Heart right ventricle (tissue), 16 donors: ENCODE measurements around the gene SDCBP2. TPM values are rescaled to one million over a fixed set of nuclear protein-coding genes. Genes with fewer than 3 reads are reported as not detected.

Experiments
- ATAC-seq, 8 donors: fragments of 200-7000 bp; cut with Tn5 transposase; one replicate each; pipeline ENCODE4 v1.9.1; 2020; ENCODE audit warnings: mild to moderate bottlenecking in 8 of 8, moderate library complexity in 8 of 8, moderate number of reproducible peaks in 1 of 8
- DNase-seq, 2 donors: peaks; one replicate each; pipeline ENCODE4 v3.0.0-alpha.2; 2020
- H3K27ac ChIP-seq, 10 donors: fragments of 200-600 bp; sonication (generic) in 2 of 10; one replicate each; pipeline versions ENCODE4 v1.5.0 to v1.8.0; 2020 to 2022; ENCODE audit warnings: mild to moderate bottlenecking in 3 of 10
- H3K27me3 ChIP-seq, 7 donors: fragments of 200-600 bp; one replicate each; pipeline ENCODE4 v1.8.0; 2021 to 2022; ENCODE audit warnings: mild to moderate bottlenecking in 2 of 7
- H3K36me3 ChIP-seq, 9 donors: fragments of 200-600 bp; sonication (generic) in 1 of 9; one replicate each; pipeline versions ENCODE4 v1.5.0 to v1.8.0; 2020 to 2022; ENCODE audit warnings: mild to moderate bottlenecking in 2 of 9
- H3K4me1 ChIP-seq, 9 donors: fragments of 200-600 bp; sonication (generic) in 1 of 9; one replicate each; pipeline versions ENCODE4 v1.5.0 to v1.8.0; 2020 to 2022; ENCODE audit warnings: mild to moderate bottlenecking in 4 of 9
- H3K4me3 ChIP-seq, 10 donors: fragments of 200-600 bp; sonication (generic) in 2 of 10; one replicate each; pipeline versions ENCODE4 v1.5.0 to v1.8.0; 2020 to 2022; ENCODE audit warnings: mild to moderate bottlenecking in 7 of 10, moderate library complexity in 2 of 10
- H3K9me3 ChIP-seq, 11 donors: fragments of 200-600 bp in 10 of 11; sonication (generic) in 2 of 11; one replicate each; pipeline versions ENCODE4 v1.5.0 to v1.8.0; 2013 to 2022; ENCODE audit warnings: mild to moderate bottlenecking in 2 of 11, control low read depth in 1 of 11, moderate library complexity in 1 of 11
- CTCF ChIP-seq, 9 donors: fragments of 200-600 bp; sonication (generic) in 2 of 9; IDR thresholded peaks; one replicate each; pipeline versions ENCODE4 v1.5.0 to v1.8.0; 2021 to 2022; ENCODE audit warnings: antibody characterized with exemption in 9 of 9, mild to moderate bottlenecking in 5 of 9, moderate library complexity in 1 of 9
- whole genome bisulfite sequencing, 2 donors: extraction: QIAGEN DNeasy Blood & Tissue Kit; methylation state at CpG; one replicate each; pipeline ENCODE4 v1.1.7; 2013; ENCODE audit warnings: inconsistent platforms in 1 of 2; 5-methylcytosine and 5-hydroxymethylcytosine counted together
- intact Hi-C, 10 donors: fragments of 100-400 bp; cut with DNase I; formaldehyde crosslinking; loops; one replicate each; pipeline versions ENCODE4 v1.11.1 to v1.14.2; 2022
- polyA plus RNA-seq, 2 donors: library from polyadenylated mRNA; stranded (reverse); fragments of 200-250 nt; gene quantifications; one replicate each; pipeline ENCODE4 v1.2.3, GENCODE V29; 2013
- total RNA-seq, 10 donors: library from RNA; stranded (reverse); fragmentation: NEBNext Ultra II Directional in 3 of 10; extraction: Animal tissue kit (Norgen Biotek cat#: 25700) in 3 of 10; gene quantifications; one replicate each; pipeline versions ENCODE4 v1.2.1 to v1.2.4, GENCODE V29; 2021 to 2023
- donor health status: Arrhythmogenic right ventricular cardiomyopathy.
- donor health status: ischemic (EF 13 %, LVEDD 7.1; RV severe dilation, severe dysfunction).
- donor health status: healthy with polysubstance abuse.
- donor health status: DM: no; HTN: yes; CAD: no.
- donor health status: DM: no; HTN: no; CAD: no.
- donor health status: ischemic (EF 25% LVEDD 6.9; RV normal size, moderate dysfunction).
- donor health status: ischemic (EF 25% LVEDD 5.7; RV mildly dilated, moderate dysfunction).
- donor health status: healthy.
- donor health status: DM: yes; HTN: yes; CAD: no.
- donor health status: Ischemic cardiomyopathy.
- donor health status: ischemic (EF 35%, LVEDD 5.7; RV mildly dilated, moderate dysfunction).
- donor health status: nonischemic (EF 11% LVEDD 7.7; RV severe dilation, severe dysfunction).
- donor health status: DM: yes; HTN: yes; CAD: no.
- donor health status: PGD.
- donor health status: ischemic (EF 29% LVEDD 5.4; RV normal size, mild dysfunction).
- donor health status: nonischemic (EF 23%, LVEDD 6.1; RV moderate dilation, normal function).

Gene SDCBP2
- total and polyA plus RNA-seq, 12 donors = 0.62 to 4.3 (median 2.0) TPM

GRCh38 chr20:1367479-1367878 is 38.5 kb upstream of the SDCBP2 start:
- Histone ChIP-seq H3K4me3 (no peak overlapping the region), H3K36me3 (peaks cover 0 to 91% (median 20%) of the 10 kb centered on the region in 9 donors), H3K9me3 (no peaks in the 10 kb centered on the region), H3K4me1 (peaks cover 12 to 55% (median 32%) of the 10 kb centered on the region in 9 donors), H3K27ac (no peak overlapping the region), H3K27me3 (no peaks in the 10 kb centered on the region)
- no peak for TF ChIP-seq CTCF (IDR thresholded peaks at IDR 0.05)
- intact Hi-C loops = no loop called here
- WGBS, 2 donors = 99% methylated on average over 4 of the region's 4 CpGs
- ATAC-seq (no peak), DNase-seq (no peak)

- TF ChIP-seq CTCF (IDR thresholded peaks at IDR 0.05) = no peak
- ATAC-seq = no peak
- peak overlapping the region in 3 of 10 donors; percentile 9 to 39 (median 15) for H3K27ac ChIP-seq
- no peak overlapping the region for H3K4me3 ChIP-seq
- peaks cover 0 to 34% (median 7%) of the 10 kb centered on the region in 9 donors for H3K4me1 ChIP-seq
- H3K27me3 ChIP-seq = no peaks in the 10 kb centered on the region
- H3K9me3 ChIP-seq = no peaks in the 10 kb centered on the region
- DNase-seq = no peak
- WGBS, 2 donors = 61 to 68% methylated on average over 2 of the region's 2 CpGs
- intact Hi-C loops = no loop called here
- peaks cover 0 to 86% (median 11%) of the 10 kb centered on the region in 9 donors for H3K36me3 ChIP-seq
Observed at GRCh38 chr20:1364106-1364505, 35.2 kb upstream of the SDCBP2 start.

GRCh38 chr20:1363522-1363921 is 34.6 kb upstream of the SDCBP2 start:
- no peak for ATAC-seq
- TF ChIP-seq CTCF (IDR thresholded peaks at IDR 0.05) = no peak
- no peaks in the 10 kb centered on the region for H3K9me3 ChIP-seq
- H3K36me3 ChIP-seq = peaks cover 0 to 80% (median 11%) of the 10 kb centered on the region in 9 donors
- intact Hi-C loops = no loop called here
- H3K4me1 ChIP-seq = peaks cover 0 to 28% (median 7%) of the 10 kb centered on the region in 9 donors
- 83 to 86% methylated on average over 5 of the region's 5 CpGs for WGBS, 2 donors
- peak overlapping the region in 2 of 10 donors; percentile 15 to 39 for H3K27ac ChIP-seq
- H3K4me3 ChIP-seq = no peak overlapping the region
- H3K27me3 ChIP-seq = no peaks in the 10 kb centered on the region
- no peak for DNase-seq

- Histone ChIP-seq H3K36me3 (peaks cover 0 to 78% (median 11%) of the 10 kb centered on the region in 9 donors), H3K27ac (no peak overlapping the region), H3K27me3 (no peaks in the 10 kb centered on the region), H3K9me3 (no peaks in the 10 kb centered on the region), H3K4me1 (peaks cover 0 to 25% (median 5%) of the 10 kb centered on the region in 9 donors), H3K4me3 (no peak overlapping the region)
- no peak for TF ChIP-seq CTCF (IDR thresholded peaks at IDR 0.05)
- intact Hi-C loops = no loop called here
- 86 to 91% methylated on average over 2 of the region's 2 CpGs for WGBS, 2 donors
- no peak for ATAC-seq
- DNase-seq = no peak
Observed at GRCh38 chr20:1362484-1362883, 33.5 kb upstream of the SDCBP2 start.
